Putamen (tissue), 1 donor: ENCODE data around the gene CPED1.

Source experiments
- DNase-seq: peaks from one replicate; pipeline ENCODE4 v3.0.0-alpha.2; 2016; ENCODE audit warnings: low spot score

Gene CPED1

DNA sequence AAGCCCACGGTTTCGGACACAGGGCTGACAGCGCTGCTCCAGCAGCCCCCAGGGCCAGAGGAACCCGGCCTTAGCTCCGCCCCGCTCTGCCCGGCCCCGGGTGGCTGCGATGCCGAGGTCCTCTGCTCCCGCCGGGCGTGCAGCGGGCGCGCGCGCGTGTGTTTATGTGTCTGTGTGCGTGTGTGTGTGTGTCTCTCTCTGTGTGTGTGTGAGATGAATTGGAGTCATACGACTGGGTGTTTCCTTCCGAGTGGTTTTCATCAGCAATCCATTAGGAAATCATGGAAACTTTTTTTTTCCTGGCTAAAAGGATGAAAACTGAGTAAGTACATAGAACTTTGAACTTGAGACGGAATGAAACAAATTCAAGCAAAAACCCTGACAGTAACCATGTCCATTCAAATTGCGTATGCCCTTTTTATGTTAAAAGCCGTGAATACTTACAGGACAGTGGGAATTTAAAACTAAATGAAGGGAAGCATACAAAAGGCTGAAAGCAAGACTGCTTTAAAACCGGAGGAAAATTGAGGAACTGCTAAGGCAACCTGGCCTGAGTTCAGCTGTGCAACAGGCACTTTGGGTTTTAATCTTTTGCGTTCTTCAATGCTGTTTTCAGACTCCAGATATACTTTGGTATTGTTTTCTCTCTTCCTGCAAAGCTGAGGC is at the start of gene CPED1:
Gene CPED1, plus strand, starts transcription at position 121 of the 666 bp plus-strand sequence. CDS start 911 bp downstream, outside the sequence.
- DNase-seq: peak; percentile 26

DNA sequence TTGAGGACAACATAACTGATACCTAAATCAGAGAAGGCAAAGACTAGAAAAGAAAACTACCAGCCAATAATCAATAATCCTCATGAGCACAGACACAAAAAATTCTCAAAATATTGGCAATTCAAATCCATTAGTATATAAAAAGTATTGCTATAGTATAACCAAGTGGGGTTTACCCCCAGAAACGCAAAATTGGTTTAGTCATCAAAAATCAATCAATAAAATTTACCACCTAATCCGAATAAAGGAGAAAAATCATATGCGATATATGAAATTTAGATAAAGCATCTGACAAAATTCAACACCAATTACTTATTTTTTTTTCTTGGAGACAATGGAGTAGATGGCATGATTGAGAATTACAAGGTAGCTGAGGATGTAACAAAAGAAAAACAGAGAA is 49.2 kb upstream of the CPED1 start:
- no peak for DNase-seq

DNA sequence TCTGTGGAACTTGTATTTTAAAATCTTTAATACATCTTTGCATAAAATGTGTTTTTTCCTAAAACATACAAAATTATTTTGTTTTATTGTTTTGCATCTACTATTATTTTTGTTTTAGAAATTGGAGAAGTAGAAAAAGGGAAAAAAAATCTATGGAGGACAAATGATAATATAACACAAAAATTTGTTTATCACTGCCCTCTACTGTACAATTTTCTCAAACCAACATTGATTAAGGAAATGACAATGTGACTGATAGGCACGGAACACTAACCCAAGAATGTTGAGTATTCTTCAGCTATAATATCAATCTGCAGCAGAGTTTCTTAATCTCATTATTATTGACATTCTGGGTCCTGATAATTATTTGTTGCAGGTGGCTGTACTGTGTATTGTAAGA is 47.4 kb upstream of the CPED1 start:
- DNase-seq: no peak

DNA sequence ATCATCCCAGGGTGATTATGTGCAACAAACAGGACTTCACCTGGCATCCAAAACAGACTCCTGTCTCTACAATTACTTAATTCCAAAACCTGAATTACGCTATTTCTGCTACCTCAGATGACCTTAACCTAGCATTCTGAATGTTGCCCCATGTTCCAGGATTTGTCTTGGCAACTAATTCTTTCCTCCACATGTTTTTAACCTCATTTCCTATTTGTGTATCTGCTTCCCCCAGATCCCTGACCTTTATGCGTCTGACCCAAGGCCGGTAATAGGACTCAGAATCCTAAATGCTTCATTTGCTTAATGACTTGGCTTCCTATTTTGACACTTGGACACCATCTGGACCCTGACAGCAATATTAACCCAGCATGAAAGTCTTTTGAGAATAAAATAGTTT is 46.7 kb upstream of the CPED1 start:
- DNase-seq: no peak

DNA sequence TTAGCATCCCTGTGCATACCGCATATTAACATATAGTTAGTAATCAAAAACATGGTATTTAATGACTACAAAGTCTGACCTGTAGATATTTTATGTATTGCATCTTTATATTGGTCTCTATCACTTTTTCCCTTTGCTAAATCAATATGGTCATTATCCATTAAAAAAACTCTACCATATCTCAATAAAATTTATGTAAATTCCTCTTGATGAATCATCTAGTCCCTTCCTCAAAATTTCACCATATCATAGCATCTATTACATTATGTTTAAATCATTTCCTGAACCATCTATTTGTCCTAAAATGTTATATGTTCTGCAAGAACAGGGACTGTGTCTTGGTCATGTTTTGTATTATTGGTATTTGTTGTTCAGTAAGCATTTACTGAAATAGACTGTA is 45.6 kb upstream of the CPED1 start:
- DNase-seq: no peak

DNA sequence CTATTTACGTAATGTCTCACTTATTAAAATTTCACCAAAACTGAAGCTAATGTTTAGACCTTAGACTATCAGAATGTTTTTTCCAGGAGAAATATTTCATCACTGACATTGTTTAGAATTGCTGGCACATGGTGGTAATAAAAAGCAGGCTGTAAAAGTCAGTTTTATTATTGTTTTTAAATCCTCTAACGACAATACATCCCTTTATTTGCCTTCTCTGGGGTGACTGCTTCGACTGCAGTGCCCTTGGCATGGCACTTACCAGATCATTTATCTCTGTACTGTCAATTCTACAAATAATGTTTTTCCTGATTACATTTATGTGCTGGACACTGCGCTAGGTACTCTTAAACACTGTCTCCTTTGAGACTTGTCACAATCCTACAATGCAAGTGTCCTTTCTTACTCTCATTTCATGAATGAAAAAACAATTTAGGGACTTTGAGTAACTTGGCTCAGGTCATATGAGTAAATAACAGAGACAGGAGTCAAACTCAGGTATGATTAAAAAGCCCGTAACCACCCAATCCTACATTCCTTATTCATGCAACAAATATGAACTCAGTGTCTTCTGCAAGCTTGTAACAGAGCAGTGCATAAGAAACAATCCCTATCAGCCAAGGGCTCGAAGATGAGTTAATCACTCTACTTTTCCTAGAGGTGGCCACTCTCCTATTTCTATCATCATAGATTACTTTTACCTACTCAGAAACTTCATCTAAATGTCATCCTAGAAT is 43.5 kb upstream of the CPED1 start:
- no peak for DNase-seq

DNA sequence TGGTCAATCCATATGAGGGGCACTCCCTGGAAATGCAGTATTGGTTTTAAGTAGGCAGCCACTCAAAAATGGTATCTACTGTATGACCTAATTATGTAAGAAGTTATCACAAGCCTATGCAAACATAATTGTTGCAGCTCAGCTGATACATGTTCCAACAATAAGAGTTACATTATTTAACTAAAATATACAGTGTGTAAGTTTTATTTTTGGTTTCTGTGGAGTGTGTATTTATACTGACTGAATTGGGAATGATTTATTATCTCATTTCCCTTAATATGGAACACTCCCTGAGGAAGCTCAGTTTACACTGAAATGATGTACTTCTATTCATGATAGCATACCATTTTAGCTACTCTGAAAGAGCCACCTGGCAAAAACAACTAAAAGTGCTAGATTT is 40.5 kb upstream of the CPED1 start:
- DNase-seq: no peak

DNA sequence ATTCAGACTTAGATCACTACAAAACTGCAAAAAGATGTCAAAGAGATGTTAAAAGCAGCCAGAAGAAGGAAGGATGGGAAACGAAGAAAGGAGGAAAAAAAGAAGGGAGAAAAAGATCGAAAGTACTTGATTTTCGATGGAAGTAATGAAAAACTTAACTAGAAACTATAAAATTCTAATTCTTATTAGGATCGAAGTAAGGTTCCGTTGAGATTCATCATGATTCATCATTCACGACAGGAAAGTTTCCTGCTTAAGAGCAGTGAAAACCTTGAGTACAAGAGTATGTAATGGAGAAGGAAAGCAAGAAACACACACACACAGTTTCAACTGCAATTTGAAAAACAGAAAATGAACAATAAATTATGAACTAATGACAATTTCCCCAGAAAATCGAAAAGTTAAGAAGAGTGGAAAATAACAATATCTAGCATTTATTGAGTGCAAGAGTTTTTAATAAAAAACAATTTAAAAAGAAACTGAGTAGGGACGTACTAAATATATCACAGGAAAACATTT is 39.1 kb upstream of the CPED1 start:
- no peak for DNase-seq

DNA sequence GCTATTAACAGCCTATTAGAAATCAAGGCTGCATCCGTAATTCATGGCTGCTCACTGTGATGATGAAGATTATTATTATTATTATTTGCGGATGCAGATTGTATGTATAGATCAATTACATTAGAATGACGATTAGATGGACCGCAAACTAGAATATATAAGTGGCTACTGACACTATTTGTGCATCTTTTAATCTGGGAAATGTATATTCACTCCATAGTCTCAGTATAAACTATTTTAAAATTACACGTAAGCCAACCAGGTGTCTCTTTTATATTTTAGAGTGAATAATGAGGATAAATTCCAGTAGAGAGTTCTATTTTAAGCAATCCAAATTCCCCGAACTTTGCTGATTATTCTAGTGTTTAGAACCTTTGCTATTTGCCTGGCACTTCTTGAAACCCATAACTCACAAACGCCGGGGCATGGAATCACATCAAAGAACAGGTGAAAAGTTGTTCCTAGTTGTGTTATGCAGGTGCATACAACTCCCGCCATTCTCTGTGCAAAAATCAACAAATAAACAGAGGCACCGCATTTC is 38.4 kb upstream of the CPED1 start:
- DNase-seq: peak; percentile 15

DNA sequence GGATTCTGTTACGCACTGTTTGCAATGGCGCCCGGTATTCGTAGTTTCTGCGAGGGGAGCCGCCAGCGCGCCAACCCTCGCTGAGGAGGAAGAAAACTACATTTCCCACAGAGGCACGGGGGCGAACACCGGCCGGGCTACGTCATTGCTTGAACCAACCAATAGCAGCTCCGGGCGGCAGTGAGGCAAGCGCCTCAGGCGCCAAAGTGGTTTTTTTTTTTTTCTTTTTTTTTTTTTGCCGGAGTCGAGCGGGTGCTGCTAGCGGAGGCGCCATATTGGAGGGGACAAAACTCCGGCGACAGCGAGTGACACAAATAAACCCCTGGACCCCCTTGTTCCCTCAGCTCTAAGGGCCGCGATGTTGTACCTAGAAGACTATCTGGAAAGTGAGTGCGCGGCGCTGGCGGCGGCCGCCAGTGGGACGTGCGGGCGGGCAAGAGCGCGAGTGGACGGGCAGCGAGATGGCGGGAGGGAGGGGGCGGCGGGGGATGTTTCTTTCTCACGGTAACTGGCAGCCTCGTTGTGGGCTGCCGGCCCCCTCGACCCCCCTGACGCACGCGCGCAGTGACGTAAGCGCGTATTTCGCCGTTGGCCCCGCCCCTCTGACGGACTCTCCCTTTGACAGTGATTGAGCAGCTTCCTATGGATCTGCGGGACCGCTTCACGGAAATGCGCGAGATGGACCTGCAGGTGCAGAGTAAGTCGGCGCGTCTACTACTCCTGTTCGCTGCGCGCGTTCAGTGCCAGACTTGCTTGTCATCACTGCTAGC is 37.8 kb upstream of the CPED1 start, which contains the start of gene ING3:
Gene ING3, plus strand, starts transcription at position 239 of the 770 bp plus-strand sequence. Its CDS starts 120 bp downstream, at position 359.
- DNase-seq: peak; percentile 99

DNA sequence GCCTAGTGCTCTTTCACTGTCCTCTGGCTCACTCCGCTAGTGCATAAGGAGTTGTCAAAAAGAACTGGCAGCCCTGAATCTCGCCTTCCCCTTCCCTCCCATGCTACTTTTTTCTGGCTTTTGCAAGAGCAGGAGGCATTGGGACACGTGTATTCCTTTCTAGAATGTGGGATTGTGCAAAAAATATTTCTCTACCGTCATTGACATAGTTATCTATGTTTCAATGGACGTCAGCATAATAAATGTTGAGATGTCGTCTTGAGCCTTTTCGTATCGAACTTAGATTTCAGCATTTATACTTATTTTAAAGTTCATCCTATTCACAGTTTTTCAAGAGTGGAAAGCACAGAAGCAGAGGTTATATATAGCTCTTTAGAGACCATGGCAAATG is 37.2 kb upstream of the CPED1 start:
- no peak for DNase-seq

DNA sequence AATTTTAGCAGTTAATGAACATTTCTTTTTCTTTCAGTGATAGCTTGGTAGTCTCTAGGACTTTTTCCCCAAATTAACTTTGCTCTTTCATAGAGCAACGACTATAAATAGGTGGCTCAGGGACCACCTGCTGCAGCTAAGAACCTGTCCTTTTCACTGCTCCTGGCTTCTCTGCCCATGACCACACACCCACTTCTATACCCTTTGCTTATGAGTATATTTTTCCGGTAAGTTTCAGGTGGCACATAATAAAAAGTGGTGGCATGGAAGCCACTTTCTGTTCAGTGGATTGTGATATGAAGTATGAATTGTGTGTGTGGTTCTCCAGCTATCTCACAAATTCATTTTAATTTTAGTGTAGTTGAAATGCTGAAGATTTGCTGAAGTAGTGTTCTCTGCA is 36.7 kb upstream of the CPED1 start:
- DNase-seq: no peak

DNA sequence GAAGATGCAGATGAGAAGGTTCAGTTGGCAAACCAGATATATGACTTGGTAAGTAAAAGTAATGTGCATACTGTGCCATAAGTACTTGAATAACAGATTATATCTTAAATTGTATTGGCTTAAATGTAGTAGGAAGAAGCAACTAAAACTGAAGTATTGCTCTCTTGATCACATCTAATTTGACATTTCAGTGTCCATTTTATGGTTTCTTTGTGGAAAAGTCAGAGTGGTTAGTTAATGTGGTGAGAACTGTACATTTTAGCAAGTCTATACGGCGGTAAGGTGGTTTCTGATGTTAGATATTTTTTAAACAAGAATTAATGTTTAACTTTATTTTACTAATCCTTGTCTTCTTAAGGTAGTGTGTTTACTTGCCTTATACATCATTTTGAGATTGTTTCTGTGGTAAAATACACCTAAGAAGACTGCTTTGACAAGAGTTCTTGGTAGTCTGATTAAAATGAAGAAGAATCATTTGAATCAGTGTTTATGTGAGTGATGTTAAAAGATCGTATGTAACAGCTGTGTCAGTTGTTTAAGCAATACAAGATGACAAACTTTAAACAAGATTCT is 32.8 kb upstream of the CPED1 start:
- DNase-seq: no peak

DNA sequence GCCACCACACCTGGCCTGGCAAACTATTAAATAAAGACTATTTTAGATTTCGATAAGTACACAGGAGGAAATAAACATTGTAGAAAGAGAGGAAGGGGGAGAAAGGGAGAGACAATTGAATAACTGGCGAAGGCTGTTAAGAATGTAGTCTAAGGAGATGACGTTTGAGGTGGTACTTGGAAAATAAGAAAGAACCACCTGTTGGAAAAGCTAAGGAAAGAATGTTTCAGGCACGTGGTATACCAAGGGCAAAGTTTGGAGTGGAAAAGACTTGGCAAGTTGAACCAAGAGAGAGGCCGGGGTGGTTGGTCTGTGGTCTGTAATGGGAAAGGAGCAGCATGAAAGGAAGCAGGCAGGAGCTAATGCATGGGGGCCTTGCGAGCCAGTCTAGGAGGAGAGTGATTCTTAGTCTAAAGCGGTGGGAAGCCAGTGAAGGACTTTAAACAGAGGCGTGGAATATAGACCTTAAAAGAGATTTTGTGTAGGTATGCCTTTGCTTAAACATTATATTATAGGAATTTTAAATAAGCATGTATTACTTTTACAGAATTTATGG is 28.5 kb upstream of the CPED1 start:
- no peak for DNase-seq

DNA sequence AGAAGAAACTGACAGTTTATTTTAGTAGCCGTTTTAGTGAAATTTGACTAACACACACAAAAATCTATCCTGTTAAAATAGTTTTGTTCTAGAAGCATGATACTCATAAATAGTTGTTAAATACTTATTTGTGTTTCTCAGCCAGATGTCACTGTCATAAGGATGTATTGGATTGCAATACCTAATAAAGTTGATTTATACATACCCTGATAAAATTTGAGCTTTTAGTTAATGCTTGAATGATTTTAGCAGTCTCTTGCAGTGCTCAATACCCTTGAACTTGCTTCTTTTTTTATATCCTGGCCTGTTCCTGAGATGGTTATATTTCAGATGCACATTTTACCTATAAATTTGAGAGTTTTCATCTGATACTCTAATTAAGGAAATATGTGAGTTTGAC is 27.8 kb upstream of the CPED1 start:
- no peak for DNase-seq

DNA sequence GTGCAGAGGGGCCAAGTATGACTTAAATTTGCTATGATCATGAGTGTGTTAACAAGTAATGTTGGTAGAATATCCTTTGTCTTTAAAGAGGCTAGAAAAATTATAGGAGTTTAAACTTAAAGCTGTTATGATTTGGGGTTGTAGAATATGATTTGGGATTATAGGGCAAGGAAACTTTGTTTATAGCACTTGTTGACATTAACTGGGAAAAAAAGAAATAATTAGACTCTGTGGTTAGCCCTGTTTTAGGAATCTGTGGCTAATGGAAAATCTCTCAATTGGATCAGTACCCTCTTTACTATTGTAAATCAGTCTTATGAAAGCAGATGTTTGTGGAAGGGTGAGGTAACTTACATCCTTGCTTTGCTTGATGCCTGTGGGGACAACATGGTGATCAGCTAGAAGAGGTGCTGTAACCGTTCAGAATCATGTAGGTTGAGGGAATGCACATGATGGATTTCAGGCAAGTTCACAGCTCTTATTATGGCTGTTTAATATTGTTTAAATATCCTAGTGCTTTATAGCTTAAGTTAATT is 26.8 kb upstream of the CPED1 start:
- DNase-seq: no peak

DNA sequence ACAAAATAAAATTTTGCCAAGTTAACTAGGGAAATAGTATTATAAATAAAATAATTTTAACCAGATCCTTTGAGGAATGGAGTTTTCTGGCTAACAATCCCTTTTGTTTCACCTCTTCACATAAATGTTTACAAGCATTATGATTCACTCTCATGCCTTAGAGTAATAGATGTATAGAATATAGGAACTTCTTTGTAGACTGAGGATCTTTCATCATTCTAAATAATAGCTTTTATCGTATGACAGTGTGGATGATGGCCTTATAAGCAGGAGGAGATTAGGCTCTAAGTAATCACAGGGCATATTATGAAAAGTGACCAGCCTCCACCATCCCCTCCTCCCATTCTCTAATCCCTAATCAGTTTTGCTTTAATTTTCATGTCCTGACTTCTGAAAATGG is 24.4 kb upstream of the CPED1 start:
- DNase-seq: no peak

DNA sequence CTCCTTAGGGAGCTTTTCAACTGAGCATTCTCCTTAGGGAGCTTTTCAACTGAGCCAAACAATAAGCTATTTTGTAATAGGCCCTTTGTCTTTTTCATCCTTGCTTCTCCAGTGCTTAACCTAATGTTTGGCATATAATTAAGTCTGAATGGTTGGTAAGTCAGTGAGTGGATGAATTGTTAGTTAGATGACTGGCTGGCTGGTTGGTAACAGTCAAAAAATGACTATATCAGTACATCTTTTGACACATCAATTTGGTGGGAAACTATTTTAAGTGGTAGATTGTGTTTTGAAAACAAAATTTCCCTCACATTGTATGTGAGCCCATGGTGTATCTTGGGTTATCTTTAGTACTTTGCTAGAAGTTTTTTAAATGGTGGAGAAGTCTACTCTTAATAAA is 21.6 kb upstream of the CPED1 start:
- no peak for DNase-seq

DNA sequence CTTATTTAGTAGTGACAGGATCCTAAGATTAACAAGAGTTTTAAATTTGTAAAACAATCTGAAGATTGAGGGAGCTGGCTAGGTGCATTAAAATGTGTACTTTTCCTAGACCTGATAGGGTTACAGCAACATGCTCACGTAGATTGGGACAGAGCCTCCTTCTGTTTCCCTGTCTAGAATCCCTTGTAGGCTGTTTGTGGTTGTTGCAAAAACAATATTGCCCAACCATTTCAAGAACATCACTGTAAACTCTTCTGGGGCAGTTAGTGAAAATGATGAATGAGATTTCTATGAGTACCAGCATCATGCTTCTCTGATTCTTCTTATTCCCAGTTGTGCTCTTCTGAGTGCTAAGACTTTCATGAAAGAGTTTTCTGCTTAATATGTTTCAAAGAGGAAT is 14.7 kb upstream of the CPED1 start:
- DNase-seq: no peak

DNA sequence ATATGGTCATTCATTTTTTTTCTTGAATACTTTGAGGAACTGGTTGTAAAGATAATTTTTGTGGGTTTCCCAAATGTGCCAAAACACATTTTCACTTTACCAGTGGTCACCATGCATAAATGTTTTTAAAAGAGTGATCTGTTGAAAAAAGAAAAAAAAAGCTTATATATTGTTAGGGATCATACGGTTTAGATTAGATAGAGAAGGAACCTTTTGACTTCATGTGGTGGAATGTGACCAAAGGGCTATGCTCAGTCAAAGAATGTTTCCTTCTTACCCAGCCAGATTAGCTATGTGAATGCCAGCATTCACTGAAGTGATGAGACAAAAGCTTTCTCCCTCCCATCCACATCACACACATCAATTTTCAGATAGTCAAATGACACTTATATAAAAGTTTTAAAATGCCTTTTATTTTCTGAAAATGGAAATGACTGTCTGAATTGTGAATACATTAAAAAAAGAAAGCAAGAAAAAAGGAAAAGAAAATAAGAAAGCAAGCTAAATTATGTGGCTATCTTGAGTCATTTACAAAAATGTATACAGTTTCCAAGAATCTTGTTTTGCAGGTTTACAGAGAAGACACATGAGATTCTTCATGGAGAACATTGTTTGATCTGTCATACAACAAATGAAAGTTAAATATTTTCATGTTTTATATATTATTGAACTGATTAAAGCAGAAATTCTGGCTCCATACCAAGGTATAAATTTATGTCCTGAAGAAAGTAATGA is 8.6 kb upstream of the CPED1 start:
- no peak for DNase-seq

DNA sequence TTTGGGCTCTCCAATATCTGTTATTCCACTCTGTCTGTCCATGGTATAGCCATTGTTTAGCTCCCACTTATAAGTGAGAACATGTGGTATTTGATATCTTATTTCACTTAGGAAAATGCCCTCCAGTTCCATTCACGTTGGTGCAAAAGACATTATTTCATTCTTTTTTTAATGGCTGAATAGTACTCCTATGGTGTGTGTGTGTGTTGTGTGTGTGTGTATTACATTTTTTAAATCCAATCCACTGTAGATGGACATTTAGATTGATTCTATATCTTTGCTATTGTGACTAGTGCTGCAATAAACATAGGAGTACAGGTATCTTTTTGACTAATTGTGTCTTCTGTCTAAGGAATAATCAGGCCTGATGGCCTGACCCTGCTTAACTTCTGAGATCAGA is 7.4 kb upstream of the CPED1 start:
- no peak for DNase-seq
